GM21381 (cell line): ENCODE results near the gene KIF16B.

ENCODE experiments used
- ATAC-seq: cut with Tn5 transposase; IDR thresholded peaks from one replicate; pipeline ENCODE4 v1.9.1; 2021; ENCODE audit warnings: mild to moderate bottlenecking, moderate library complexity; ENCODE audit not compliant: unreplicated experiment

The KIF16B gene

GRCh38 chr20:16555754-16556153 lies 17.5 kb downstream of the KIF16B start:
- ATAC-seq, result no peak

GRCh38 chr20:16554766-16555543 lies 18.3 kb downstream of the KIF16B start:
- no peak for ATAC-seq

GRCh38 chr20:16553684-16554083 lies 19.6 kb downstream of the KIF16B start:
- ATAC-seq, result no peak

- no peak for ATAC-seq
Measured at GRCh38 chr20:16553101-16553500, 20.1 kb downstream of the KIF16B start.

- ATAC-seq, result no peak
Measured at GRCh38 chr20:16552015-16552414, 21.2 kb downstream of the KIF16B start.

- no peak for ATAC-seq
Measured at GRCh38 chr20:16551607-16552006, 21.6 kb downstream of the KIF16B start.

GRCh38 chr20:16548068-16548672 lies 25.1 kb downstream of the KIF16B start:
- ATAC-seq, result no peak

- no peak for ATAC-seq
Measured at GRCh38 chr20:16544949-16545348, 28.3 kb downstream of the KIF16B start.

- no peak for ATAC-seq
Measured at GRCh38 chr20:16542477-16542876, 30.8 kb downstream of the KIF16B start.

GRCh38 chr20:16541878-16542277 lies 31.4 kb downstream of the KIF16B start:
- ATAC-seq, result no peak

GRCh38 chr20:16541226-16541625 lies 32.0 kb downstream of the KIF16B start:
- ATAC-seq, result no peak

- no peak for ATAC-seq
Measured at GRCh38 chr20:16539280-16540021, 33.8 kb downstream of the KIF16B start.

- no peak for ATAC-seq
Measured at GRCh38 chr20:16538779-16539178, 34.5 kb downstream of the KIF16B start.

GRCh38 chr20:16537918-16538317 lies 35.3 kb downstream of the KIF16B start:
- no peak for ATAC-seq

- ATAC-seq, result no peak
Measured at GRCh38 chr20:16537025-16537665, 36.1 kb downstream of the KIF16B start.

- ATAC-seq, result no peak
Measured at GRCh38 chr20:16535277-16535676, 38.0 kb downstream of the KIF16B start.

- no peak for ATAC-seq
Measured at GRCh38 chr20:16533502-16533901, 39.7 kb downstream of the KIF16B start.

- ATAC-seq, result no peak
Measured at GRCh38 chr20:16531485-16531884, 41.8 kb downstream of the KIF16B start.

- ATAC-seq, result no peak
Measured at GRCh38 chr20:16530201-16530681, 43.0 kb downstream of the KIF16B start.

- ATAC-seq, result no peak
Measured at GRCh38 chr20:16528078-16528477, 45.2 kb downstream of the KIF16B start.

- no peak for ATAC-seq
Measured at GRCh38 chr20:16527438-16527837, 45.8 kb downstream of the KIF16B start.
